Heart left ventricle (tissue), 16 donors: Measurements from ENCODE around the gene ATP13A2. TPM values are rescaled to one million over a fixed set of nuclear protein-coding genes. Genes with fewer than 3 reads are reported as not detected.

Source experiments
- ATAC-seq, 4 donors: fragments of 200-7000 bp; cut with Tn5 transposase; one replicate each; pipeline ENCODE4 v1.9.1; 2020 to 2022; ENCODE audit warnings: moderate library complexity in 4 of 4, mild to moderate bottlenecking in 3 of 4, moderate number of reproducible peaks in 1 of 4
- DNase-seq, 5 donors: peaks; one replicate each; pipeline ENCODE4 v3.0.0-alpha.2; 2020
- H3K27ac ChIP-seq, 12 donors: fragments of 200-600 bp; sonication (generic) in 4 of 12; one replicate each; pipeline versions ENCODE4 v1.5.0 to v1.8.0; 2016 to 2022; ENCODE audit warnings: mild to moderate bottlenecking in 2 of 12
- H3K27me3 ChIP-seq, 9 donors: fragments of 200-600 bp; sonication (generic) in 2 of 9; one replicate each; pipeline versions ENCODE4 v1.5.1 to v1.8.0; 2016 to 2022; ENCODE audit warnings: mild to moderate bottlenecking in 3 of 9
- H3K36me3 ChIP-seq, 9 donors: fragments of 200-600 bp; sonication (generic) in 2 of 9; one replicate each; pipeline versions ENCODE4 v1.5.0 to v1.8.0; 2018 to 2022; ENCODE audit warnings: mild to moderate bottlenecking in 2 of 9
- H3K4me1 ChIP-seq, 12 donors: fragments of 200-600 bp; sonication (generic) in 4 of 12; one replicate each; pipeline versions ENCODE4 v1.5.0 to v1.8.0; 2016 to 2022; ENCODE audit warnings: mild to moderate bottlenecking in 3 of 12
- H3K4me3 ChIP-seq, 12 donors: fragments of 200-600 bp; sonication (generic) in 4 of 12; one replicate each; pipeline versions ENCODE4 v1.5.0 to v1.8.0; 2017 to 2022; ENCODE audit warnings: mild to moderate bottlenecking in 9 of 12, moderate library complexity in 4 of 12
- H3K9me3 ChIP-seq, 12 donors: fragments of 200-600 bp; sonication (generic) in 4 of 12; one replicate each; pipeline versions ENCODE4 v1.5.0 to v1.8.0; 2016 to 2022; ENCODE audit warnings: mild to moderate bottlenecking in 1 of 12
- CTCF ChIP-seq, 12 donors: fragments of 200-600 bp; sonication (generic) in 4 of 12; IDR thresholded peaks; one replicate each; pipeline versions ENCODE4 v1.5.0 to v1.8.0; 2018 to 2022; ENCODE audit warnings: antibody characterized with exemption in 12 of 12, mild to moderate bottlenecking in 5 of 12
- POLR2A ChIP-seq, 2 donors: fragments of 450-650 bp; IDR thresholded peaks; one replicate each; pipeline ENCODE4 v1.6.1; 2017; ENCODE audit warnings: antibody characterized with exemption in 2 of 2, mild to moderate bottlenecking in 2 of 2, moderate library complexity in 2 of 2
- WGBS, 4 donors: extraction: QIAGEN DNeasy Blood & Tissue Kit in 2 of 4; methylation state at CpG; one replicate each; pipeline versions ENCODE4 v1.1.5 to v1.1.7; 2013 to 2018; 5-methylcytosine and 5-hydroxymethylcytosine counted together
- intact Hi-C, 10 donors: fragments of 100-400 bp; cut with DNase I; formaldehyde crosslinking; loops; one replicate each; pipeline versions ENCODE4 v1.11.1 to v1.14.2; 2022
- polyA plus RNA-seq, 2 donors: library from polyadenylated mRNA; stranded (reverse); fragments of 200-250 nt; gene quantifications; one replicate each; pipeline ENCODE4 v1.2.3, GENCODE V29; 2013
- total RNA-seq, 9 donors: library from RNA; depleted of rRNA in 2 of 9; stranded (reverse); fragments of >200 nt in 2 of 9; fragmentation: NEBNext Ultra II Directional in 3 of 9; extraction: Animal tissue kit (Norgen Biotek cat#: 25700) in 3 of 9; gene quantifications; one replicate each; pipeline versions ENCODE4 v1.1.0 to v1.2.4, GENCODE V29; 2016 to 2023
- donor health status: ischemic (EF 13 %, LVEDD 7.1; RV severe dilation, severe dysfunction).
- donor health status: healthy with polysubstance abuse.
- donor health status: DM: no; HTN: yes; CAD: no.
- donor health status: DM: no; HTN: no; CAD: no.
- donor health status: ischemic (EF 25% LVEDD 6.9; RV normal size, moderate dysfunction).
- donor health status: ischemic (EF 25% LVEDD 5.7; RV mildly dilated, moderate dysfunction).
- donor health status: healthy.
- donor health status: DM: yes; HTN: yes; CAD: no.
- donor health status: ischemic (EF 35%, LVEDD 5.7; RV mildly dilated, moderate dysfunction).
- donor health status: nonischemic (EF 11% LVEDD 7.7; RV severe dilation, severe dysfunction).
- donor health status: DM: yes; HTN: yes; CAD: no.
- donor health status: PGD.
- donor health status: ischemic (EF 29% LVEDD 5.4; RV normal size, mild dysfunction).
- donor health status: nonischemic (EF 23%, LVEDD 6.1; RV moderate dilation, normal function).

Gene ATP13A2
- total and polyA plus RNA-seq, 11 donors = 7.3 to 37.2 (median 15.6) TPM

- H3K27ac ChIP-seq = no peak overlapping the region
- H3K9me3 ChIP-seq = no peaks in the 10 kb centered on the region
- intact Hi-C loops = no loop called here
- DNase-seq (no peak), ATAC-seq (no peak)
- WGBS, 4 donors = 89 to 96% (median 93%) methylated on average over 3 of the region's 3 CpGs
- TF ChIP-seq CTCF (IDR thresholded peaks at IDR 0.05) (no peak), POLR2A (IDR thresholded peaks at IDR 0.05) (no peak)
- H3K4me3 ChIP-seq = no peak overlapping the region
- H3K4me1 ChIP-seq = peaks cover 0 to 9% (median 0%) of the 10 kb centered on the region in 12 donors
- no peaks in the 10 kb centered on the region for H3K27me3 ChIP-seq
- H3K36me3 ChIP-seq = peaks cover 0 to 96% (median 62%) of the 10 kb centered on the region in 9 donors
Observed at GRCh38 chr1:17032741-17033140, 21.0 kb upstream of the ATP13A2 start.

GRCh38 chr1:17031436-17031835 is 19.7 kb upstream of the ATP13A2 start:
- H3K9me3 ChIP-seq = no peaks in the 10 kb centered on the region
- DNase-seq = no peak
- H3K27me3 ChIP-seq = no peaks in the 10 kb centered on the region
- ATAC-seq = no peak
- 89 to 93% (median 92%) methylated on average over 4 of the region's 4 CpGs for WGBS, 4 donors
- no peak overlapping the region for H3K4me3 ChIP-seq
- intact Hi-C loops = no loop called here
- no peak for TF ChIP-seq CTCF (IDR thresholded peaks at IDR 0.05)
- TF ChIP-seq POLR2A (IDR thresholded peaks at IDR 0.05) = no peak
- no peak overlapping the region for H3K27ac ChIP-seq
- H3K4me1 ChIP-seq = peaks cover 0 to 17% (median 0%) of the 10 kb centered on the region in 12 donors
- peaks cover 0 to 96% (median 69%) of the 10 kb centered on the region in 9 donors for H3K36me3 ChIP-seq

- Histone ChIP-seq H3K36me3 (peaks cover 0 to 98% (median 76%) of the 10 kb centered on the region in 9 donors), H3K9me3 (no peaks in the 10 kb centered on the region), H3K4me3 (no peak overlapping the region), H3K4me1 (peaks cover 0 to 17% (median 0%) of the 10 kb centered on the region in 12 donors), H3K27ac (peak overlapping the region in 1 of 12 donors; percentile 55), H3K27me3 (no peaks in the 10 kb centered on the region)
- intact Hi-C loops = no loop called here
- no peak for TF ChIP-seq CTCF (IDR thresholded peaks at IDR 0.05)
- TF ChIP-seq POLR2A (IDR thresholded peaks at IDR 0.05) = no peak
- WGBS, 4 donors = 83 to 92% (median 87%) methylated on average over 4 of the region's 4 CpGs
- DNase-seq (no peak), ATAC-seq (no peak)
Observed at GRCh38 chr1:17030206-17030605, 18.5 kb upstream of the ATP13A2 start.

- TF ChIP-seq CTCF (IDR thresholded peaks at IDR 0.05) (no peak), POLR2A (IDR thresholded peaks at IDR 0.05) (no peak)
- H3K27me3 ChIP-seq = no peaks in the 10 kb centered on the region
- H3K9me3 ChIP-seq = no peaks in the 10 kb centered on the region
- DNase-seq = no peak
- H3K36me3 ChIP-seq = peaks cover 0 to 98% (median 91%) of the 10 kb centered on the region in 9 donors
- intact Hi-C loops = no loop called here
- ATAC-seq = no peak
- no peak overlapping the region for H3K27ac ChIP-seq
- WGBS, 4 donors = 76 to 88% (median 81%) methylated on average over 5 of the region's 5 CpGs
- H3K4me3 ChIP-seq = no peak overlapping the region
- peaks cover 0 to 20% (median 0%) of the 10 kb centered on the region in 12 donors for H3K4me1 ChIP-seq
Observed at GRCh38 chr1:17028662-17029188, 17.0 kb upstream of the ATP13A2 start.
